ENCODE measurements around the gene UNC79.

UNC79 gene

GRCh38 chr14:93712838-93713724 lies 282.3 kb downstream of the UNC79 start:
- DNase-seq = no peak

- DNase-seq = no peak
These were observed 283.1 kb downstream of the UNC79 start for GRCh38 chr14:93713726-93714405.

GRCh38 chr14:93714605-93715004 lies 283.9 kb downstream of the UNC79 start:
- no peak for DNase-seq

- DNase-seq = no peak
These were observed 284.7 kb downstream of the UNC79 start for GRCh38 chr14:93715279-93715927.

GRCh38 chr14:93716002-93716745 lies 285.4 kb downstream of the UNC79 start:
- no peak for DNase-seq

GRCh38 chr14:93716746-93717667 lies 286.3 kb downstream of the UNC79 start:
- DNase-seq = no peak

GRCh38 chr14:93717668-93718320 lies 287.1 kb downstream of the UNC79 start:
- no peak for DNase-seq

- no peak for DNase-seq
These were observed 288.5 kb downstream of the UNC79 start for GRCh38 chr14:93719256-93719655.

GRCh38 chr14:93720076-93720815 lies 289.5 kb downstream of the UNC79 start:
- DNase-seq = no peak

GRCh38 chr14:93720981-93721483 lies 290.3 kb downstream of the UNC79 start:
- DNase-seq = no peak

- DNase-seq = no peak
These were observed 292.3 kb downstream of the UNC79 start for GRCh38 chr14:93723001-93723400.

- no peak for DNase-seq
These were observed 294.4 kb downstream of the UNC79 start for GRCh38 chr14:93725002-93725582.

- no peak for DNase-seq
These were observed 295.3 kb downstream of the UNC79 start for GRCh38 chr14:93725993-93726392.

GRCh38 chr14:93727039-93727740 lies 296.5 kb downstream of the UNC79 start:
- DNase-seq = no peak

GRCh38 chr14:93727917-93728650 lies 297.3 kb downstream of the UNC79 start:
- no peak for DNase-seq

- no peak for DNase-seq
These were observed 297.9 kb downstream of the UNC79 start for GRCh38 chr14:93728651-93729016.

- no peak for DNase-seq
These were observed 299.3 kb downstream of the UNC79 start for GRCh38 chr14:93729993-93730392.

- no peak for DNase-seq
These were observed 301.0 kb downstream of the UNC79 start for GRCh38 chr14:93731753-93732152.

GRCh38 chr14:93732524-93732923 lies 301.8 kb downstream of the UNC79 start:
- DNase-seq = no peak

Data from CD4-positive, alpha-beta T cell treated with Interleukin-15 for 1 hour (primary cell).